ENCODE measurements around the gene METTL16.

The METTL16 gene

GRCh38 chr17:2393954-2394749 lies 117.5 kb downstream of the METTL16 start:
- DNase-seq: peak; percentile 7

GRCh38 chr17:2393174-2393953 lies 118.3 kb downstream of the METTL16 start:
- peak; percentile 93 for DNase-seq

DNA sequence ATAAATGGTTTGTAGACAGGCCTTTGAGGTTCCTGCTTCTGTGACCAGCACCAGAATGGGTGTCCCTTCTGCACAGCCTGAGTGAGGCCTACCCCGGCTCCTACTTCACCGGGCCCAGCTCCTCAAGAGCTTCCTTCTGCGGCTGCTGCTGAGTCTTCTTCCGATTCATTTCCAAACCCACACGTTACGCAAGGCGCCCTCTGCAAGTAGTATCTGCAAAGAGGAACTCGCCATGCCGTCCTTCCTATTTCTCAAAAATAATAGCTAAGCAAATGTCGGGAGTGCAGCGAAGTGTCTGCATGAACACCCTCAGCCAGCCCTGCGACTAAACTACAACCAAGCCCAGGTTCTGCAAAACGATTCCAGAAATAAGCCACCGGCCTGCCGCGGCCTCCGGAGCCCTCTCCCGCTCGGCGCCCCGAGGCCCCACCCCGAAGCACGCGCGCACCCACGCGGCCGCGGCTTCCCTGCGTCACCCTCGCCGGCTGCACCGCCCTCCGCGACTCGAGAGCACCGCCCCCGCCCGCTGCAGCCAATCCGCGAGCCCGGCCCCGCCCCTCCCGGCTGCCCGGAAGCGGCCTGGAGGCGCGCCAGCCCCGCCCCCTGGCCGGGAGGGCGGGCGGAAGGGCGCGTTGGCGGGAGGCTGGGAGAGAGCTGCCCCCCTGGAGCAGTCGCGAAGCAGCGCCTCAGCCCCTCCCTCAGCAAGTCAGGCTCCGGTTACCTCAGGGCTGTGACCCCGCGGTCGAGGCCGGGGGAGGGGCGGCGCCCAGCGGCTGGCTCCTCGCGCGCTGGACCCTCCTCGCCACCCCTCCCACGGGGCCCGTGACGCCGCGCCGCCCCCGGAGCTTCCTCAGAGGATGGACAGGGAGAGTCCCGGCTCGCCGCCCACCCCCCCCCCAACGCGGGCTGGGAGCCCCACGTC lies 119.2 kb downstream of the METTL16 start:
- DNase-seq: peak; percentile 97

DNA sequence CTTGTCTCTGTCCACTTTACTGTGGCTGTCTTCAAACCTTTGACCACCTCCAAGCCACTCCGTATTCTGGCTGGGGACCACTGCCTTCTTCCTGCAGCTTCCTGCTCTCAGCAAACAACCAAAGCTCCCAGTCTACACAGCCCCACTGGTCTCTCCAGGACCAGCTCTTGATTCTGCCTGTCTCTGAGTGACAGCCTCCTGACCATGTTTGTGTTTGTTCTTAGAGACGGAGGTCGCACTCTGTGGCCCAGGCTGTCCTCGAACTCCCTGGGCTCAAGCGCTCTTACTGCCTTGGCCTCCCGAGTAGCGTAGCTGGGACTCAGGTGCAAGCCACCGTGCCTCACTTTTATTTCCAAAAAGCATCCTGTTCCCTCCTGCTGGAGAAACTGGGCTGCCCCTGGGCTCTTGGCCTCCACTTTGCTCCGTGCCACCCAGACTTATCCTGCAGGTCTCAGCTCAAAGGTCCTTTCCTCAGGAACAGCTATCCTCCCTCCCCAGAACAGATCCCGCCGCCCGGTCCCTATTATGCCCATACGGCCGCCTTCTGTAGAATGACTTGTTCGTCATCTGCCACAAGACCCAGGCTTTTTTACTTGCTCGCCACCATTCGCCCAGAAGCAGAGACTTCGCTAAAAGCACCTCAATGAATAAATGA lies 120.0 kb downstream of the METTL16 start:
- DNase-seq: no peak

- DNase-seq: no peak
These were observed 121.4 kb downstream of the METTL16 start for GRCh38 chr17:2390199-2390836.

DNA sequence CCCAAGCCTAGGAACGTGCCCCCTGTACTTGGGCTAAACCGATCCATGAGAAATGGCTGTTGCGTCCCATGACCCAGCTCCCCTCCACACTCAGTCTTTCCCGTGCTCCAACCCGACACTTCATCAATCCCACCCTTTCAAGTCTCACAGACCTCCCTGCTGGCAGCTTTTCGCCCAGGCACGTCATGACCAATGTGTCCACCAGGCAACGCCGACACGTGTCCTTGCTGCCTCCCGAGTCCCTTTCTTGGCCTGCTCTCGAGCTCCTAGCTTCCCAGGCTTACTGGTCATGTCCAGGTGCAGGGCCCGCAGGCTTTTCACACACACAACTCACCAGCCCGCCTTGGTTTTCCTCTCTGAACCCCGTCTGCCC lies 123.0 kb downstream of the METTL16 start:
- no peak for DNase-seq

GRCh38 chr17:2388020-2388682 lies 123.5 kb downstream of the METTL16 start:
- no peak for DNase-seq

- DNase-seq: no peak
These were observed 124.3 kb downstream of the METTL16 start for GRCh38 chr17:2387086-2388019.

DNA sequence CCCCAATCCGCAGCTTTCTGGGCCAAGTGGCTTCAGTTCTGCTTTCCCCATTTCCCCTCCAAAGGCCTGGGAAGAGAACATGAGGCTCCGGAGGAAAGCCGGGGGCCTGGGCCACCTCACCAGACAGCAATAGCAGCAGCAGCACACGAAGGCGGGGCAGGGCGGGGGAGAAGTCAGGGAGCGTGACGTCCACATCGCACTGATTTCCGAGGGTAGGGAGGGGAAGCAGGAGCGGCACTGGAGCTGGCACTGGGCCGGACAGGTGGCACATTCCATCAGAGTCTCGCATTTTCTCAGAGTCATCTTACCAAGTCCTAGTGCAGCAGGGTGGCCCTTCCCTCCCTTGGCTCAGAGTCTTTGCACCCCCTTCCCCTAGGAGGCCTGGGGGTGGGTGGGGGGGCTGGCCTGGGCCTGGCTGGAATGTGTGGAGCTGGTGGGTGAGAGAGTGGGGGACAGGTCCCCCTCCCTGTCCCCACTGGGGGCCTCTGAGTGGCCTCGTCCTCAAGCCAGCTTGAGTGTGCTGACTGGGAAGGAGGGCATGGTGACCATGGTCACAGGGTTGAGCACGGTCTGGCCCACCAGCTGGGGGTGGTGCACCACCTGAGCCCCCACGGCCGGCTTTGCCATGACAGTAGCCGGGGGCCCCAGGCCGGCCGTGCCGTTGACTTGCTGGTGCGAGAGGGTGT lies 125.1 kb downstream of the METTL16 start:
- DNase-seq: no peak

GRCh38 chr17:2385240-2386210 lies 126.2 kb downstream of the METTL16 start:
- no peak for DNase-seq

DNA sequence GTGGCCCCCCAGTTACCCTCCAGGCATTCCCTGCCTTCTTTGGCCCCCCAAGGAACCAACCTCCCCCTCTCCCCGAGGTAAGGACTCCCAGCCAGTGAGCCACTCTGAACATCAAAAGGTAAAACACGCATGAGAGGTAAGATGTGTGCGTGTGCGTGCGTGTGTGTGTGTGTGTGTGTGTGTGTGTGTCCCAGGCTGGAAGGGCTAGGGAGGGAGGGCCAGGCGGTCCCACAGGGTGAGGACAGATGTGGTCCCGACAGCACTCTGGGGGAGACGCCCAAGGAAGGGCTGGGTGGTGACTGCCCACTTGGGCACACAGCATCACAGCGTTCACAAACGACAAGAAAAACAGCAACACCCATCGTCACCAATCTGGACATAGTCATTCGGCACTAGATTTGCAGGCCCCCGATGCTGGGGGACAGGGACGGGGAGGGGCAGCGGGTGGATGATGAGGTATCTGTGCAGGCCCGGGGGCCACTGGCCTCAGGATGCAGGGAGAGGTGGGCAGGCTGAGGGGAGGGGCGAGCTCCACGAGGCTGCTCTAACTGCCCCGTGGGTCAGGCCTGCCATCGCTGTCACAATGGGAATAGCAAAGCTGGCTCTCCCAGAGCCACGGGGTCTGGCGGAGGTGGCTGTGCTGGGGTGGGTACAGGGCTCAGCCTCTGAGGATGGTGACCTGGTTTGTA lies 127.1 kb downstream of the METTL16 start:
- no peak for DNase-seq

- no peak for DNase-seq
These were observed 128.0 kb downstream of the METTL16 start for GRCh38 chr17:2383628-2384167.

- no peak for DNase-seq
These were observed 130.6 kb downstream of the METTL16 start for GRCh38 chr17:2380950-2381649.

- DNase-seq: no peak
These were observed 131.3 kb downstream of the METTL16 start for GRCh38 chr17:2380226-2380922.

DNA sequence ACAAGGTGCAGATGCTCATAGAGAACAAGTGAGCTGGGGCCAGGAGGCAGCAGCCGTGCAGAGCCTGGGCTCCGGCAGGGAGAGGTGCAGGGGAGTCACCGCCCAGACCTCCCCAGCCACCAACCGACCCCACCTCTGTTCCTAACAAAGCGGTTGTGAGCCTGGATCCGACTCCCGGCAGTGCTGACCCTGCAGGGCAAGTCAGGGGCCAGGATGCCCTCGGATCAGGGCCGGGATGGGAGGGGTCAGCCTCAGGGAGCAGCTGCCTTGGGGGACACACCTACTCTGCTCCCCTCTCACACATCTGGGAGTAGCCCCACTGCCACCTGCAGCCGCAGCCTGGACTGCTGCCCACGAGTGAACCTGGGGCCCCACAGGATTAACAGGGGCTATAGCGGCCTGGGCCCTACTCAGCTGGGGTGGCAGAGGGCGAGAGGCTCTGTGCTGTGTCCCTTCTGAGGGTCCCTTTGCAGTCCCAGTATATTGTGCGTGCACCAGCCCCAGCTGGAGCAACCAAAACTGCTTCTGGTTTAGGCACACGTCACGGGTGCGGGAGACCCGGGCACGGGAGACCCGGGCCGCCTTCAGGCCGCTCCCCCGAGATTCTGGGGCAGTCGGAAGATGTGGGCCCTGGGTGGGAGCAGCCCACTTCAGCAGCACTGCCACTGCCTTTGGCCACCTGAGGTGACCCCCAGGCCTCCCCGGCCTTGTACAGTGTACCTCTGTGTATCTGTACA lies 132.0 kb downstream of the METTL16 start:
- no peak for DNase-seq
